Fibroblast of the aortic adventitia (primary cell): ENCODE measurements around the gene DCTPP1. TPM values are rescaled to one million over a fixed set of nuclear protein-coding genes. Genes with fewer than 3 reads are reported as not detected.

Experiments used
- DNase-seq: peaks from one replicate; pipeline ENCODE4 v3.0.0-alpha.2; 2010; ENCODE audit warnings: low read depth
- H3K4me3 ChIP-seq: 2 replicates; pipeline ENCODE4 v1.5.1; 2011; ENCODE audit warnings: low read depth, mild to moderate bottlenecking, control low read depth, low read length, moderate library complexity
- CTCF ChIP-seq: IDR thresholded peaks from 2 replicates; pipeline ENCODE4 v1.5.1; 2011; ENCODE audit warnings: mild to moderate bottlenecking, low read length, control low read depth, inconsistent platforms; ENCODE audit not compliant: insufficient read depth
- total RNA-seq: library from RNA; depleted of rRNA; stranded (reverse); fragments of >200 nt; gene quantifications from 2 replicates; pipeline ENCODE4 v1.2.3, GENCODE V29; 2012; ENCODE audit warnings: low replicate concordance

DCTPP1 gene
- total RNA-seq, 1 donor: 28.0 TPM

GRCh38 chr16:30418350-30419181 lies 11.3 kb downstream of the DCTPP1 start:
- TF ChIP-seq CTCF: no peak
- H3K4me3 ChIP-seq: peak overlapping the region; percentile 63
- no peak for DNase-seq

GRCh38 chr16:30417529-30418349 lies 12.1 kb downstream of the DCTPP1 start:
- peak overlapping the region; percentile 63 for H3K4me3 ChIP-seq
- DNase-seq: peak; percentile 83
- TF ChIP-seq CTCF: no peak

- DNase-seq: no peak
- TF ChIP-seq CTCF: no peak
- peak overlapping the region; percentile 63 for H3K4me3 ChIP-seq
Measured at GRCh38 chr16:30416624-30417528, 13.0 kb downstream of the DCTPP1 start.

- no peak overlapping the region for H3K4me3 ChIP-seq
- no peak for DNase-seq
- no peak for TF ChIP-seq CTCF
Measured at GRCh38 chr16:30416047-30416603, 13.7 kb downstream of the DCTPP1 start.

GRCh38 chr16:30414159-30414558 lies 15.7 kb downstream of the DCTPP1 start:
- H3K4me3 ChIP-seq: no peak overlapping the region
- no peak for TF ChIP-seq CTCF
- no peak for DNase-seq

- H3K4me3 ChIP-seq: no peak overlapping the region
- DNase-seq: no peak
- no peak for TF ChIP-seq CTCF
Measured at GRCh38 chr16:30413112-30413806, 16.6 kb downstream of the DCTPP1 start.
